GM18508 (cell line): ENCODE measurements around the gene PER1.

Source experiments
- ATAC-seq: cut with Tn5 transposase; IDR thresholded peaks from one replicate; pipeline ENCODE4 v1.9.1; 2021; ENCODE audit warnings: moderate number of reproducible peaks; ENCODE audit not compliant: insufficient read depth, unreplicated experiment

The PER1 gene

DNA sequence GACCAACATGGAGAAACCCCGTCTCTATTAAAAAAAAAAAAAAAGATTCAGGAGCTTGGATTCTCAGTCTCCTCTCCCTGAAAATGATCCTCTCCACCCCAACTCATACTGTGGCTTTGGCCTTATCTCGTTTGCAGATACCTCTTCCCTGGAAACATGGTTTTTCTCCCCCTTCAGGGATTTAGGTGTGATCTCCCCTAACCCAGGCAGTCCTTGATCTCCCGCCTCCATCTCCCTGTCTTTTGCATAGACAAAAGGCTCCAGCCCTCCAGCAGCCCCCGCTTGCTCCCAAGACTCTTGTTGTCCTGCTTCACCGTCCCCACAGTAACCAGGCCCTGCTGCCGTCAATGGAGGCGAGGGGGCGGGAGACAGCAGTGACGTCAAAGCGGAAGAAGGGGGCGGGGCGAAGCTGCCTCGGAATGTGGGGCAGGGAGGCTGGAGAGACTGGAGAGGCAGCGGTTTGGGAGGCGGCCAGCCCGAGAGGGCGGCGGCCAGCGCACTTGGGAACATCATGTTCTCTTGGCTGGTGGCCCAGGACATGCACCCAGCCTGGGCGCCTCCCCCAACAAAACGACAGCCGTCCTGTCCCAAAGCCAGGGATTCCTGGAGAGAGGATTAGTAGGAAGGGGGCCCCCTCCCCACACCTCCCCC is 1.9 kb upstream of the PER1 start:
- ATAC-seq = no peak

DNA sequence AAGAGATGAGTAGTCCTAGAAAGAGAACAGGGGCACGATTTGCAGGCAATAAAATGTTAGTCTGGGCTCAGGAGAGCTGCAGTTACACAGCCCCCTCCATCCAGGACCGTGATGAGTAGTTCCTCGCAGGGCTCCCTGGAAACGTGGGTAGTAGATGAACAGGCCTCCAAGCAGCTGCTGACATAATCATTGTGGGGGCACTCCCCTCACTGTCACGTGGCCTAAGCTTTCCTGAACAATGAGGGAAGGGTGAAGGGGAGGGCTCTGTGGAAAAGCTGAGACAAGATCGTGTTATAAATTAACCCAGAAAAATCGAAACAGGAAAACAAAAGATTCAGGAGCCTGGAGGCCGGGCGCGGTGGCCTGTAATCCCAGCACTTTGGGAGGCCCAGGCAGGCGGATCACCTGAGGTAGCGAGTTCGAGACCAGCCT is 1.3 kb upstream of the PER1 start:
- ATAC-seq = no peak

DNA sequence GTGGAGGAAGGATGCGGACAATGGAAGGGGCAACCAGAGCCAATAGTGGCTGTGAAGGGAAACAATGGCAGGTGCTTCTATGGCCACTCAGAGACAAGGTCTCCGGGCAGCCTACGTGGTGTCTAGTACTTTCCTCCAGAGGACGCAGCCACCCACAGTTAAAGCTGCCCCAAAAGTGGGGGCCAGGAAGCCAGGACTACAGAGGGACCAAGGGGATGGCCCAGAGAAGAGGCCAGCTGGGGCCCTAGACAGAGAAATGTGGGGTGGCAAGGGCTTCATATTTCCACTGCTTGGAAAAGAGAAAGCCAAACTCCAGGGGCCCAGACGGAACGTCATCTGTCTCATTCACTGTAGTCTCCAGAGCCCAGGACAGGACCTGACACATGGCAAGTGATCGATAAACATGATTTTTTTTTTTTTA is 837 bp upstream of the PER1 start:
- no peak for ATAC-seq

DNA sequence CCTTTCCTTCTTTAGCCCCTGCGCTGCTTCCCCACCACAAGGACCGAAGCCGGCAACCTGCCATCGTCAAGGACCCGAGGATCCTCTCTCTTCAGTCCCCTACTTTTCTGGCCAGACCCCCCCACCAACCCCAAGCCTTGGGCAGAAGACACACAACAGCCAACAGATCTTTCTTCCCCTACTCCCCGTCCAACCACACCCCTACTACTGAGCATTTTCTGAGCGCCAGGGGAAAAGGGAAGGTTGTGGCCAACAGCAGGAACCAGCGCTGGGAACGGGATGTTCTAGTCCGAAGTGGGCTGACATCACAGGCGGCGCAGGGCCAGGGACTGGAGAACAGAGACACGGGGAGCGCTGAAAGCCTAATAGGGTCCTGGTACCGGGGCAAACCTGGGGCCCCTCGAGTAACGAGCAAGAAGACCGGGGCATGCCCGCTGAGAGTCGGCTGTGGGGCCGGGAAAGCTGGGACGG is 528 bp downstream of the PER1 start:
- no peak for ATAC-seq

DNA sequence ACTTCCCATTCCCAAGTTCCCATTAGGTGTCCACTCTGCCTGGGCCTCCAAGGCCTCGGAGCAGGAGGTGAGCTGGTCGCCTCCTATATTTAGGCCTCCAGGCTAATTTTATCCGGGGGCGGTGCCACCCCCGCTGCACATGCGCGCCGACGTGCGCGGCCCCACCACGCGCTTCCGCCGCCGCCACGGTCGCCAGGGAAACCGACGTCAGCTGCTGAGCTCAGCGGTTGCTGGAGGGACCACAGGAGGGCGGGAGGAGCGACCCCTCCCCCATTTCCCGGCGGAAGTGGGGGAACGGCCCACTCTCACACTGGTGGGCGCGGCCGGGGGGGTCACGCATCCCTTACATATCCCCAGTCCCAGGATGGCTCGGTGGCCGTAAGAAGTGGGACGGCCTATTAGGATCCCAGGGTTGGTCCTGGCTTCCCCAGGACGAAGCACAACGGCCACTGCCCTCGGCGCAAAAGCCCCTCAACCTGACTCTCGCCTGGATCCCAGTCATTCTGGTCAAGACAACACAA is 1.0 kb downstream of the PER1 start:
- ATAC-seq = no peak

DNA sequence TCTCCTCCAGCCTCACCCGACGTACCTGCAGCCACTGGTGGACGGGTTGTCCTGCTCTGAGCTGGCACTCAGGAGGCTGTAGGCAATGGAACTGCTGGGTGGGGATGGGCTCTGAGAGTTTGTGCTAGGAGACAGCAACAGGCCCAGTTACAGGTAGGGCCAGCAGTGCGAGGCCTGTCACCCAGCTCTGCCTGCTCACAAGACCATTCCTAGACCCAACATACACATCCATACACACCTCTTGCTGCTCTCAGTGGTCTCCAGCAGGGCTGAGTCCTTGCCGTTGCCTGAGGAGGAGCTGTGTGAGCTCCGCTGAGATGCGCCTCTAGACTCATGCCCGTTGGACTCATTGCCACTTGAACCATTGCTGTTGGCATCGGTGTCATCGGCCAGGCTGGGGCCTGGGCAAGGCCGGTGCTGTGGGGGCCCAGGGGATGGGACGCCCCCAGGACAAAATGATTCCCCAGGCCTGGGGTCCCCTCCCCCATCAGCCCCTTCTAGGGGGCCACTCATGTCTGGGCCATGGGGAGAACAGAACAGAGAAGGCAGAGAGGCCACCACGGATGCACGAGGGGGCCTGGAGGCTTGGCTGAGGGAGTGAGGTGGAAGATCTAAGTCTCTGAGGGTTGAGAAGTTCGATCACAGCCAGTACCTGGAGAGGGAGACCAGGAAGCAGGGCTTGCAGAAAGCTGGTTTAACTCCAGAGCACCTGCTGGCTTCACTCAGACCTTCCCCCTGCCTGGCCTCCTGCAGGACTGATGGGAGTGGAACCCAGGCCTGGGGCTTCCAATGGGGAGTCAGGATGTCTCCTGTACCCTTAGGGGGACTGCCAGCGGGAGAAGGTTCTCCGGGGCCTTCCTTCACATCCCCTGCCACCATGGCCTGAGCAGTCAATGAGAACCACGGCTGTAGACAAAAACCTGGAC is 1.7 kb downstream of the PER1 start:
- ATAC-seq = no peak

DNA sequence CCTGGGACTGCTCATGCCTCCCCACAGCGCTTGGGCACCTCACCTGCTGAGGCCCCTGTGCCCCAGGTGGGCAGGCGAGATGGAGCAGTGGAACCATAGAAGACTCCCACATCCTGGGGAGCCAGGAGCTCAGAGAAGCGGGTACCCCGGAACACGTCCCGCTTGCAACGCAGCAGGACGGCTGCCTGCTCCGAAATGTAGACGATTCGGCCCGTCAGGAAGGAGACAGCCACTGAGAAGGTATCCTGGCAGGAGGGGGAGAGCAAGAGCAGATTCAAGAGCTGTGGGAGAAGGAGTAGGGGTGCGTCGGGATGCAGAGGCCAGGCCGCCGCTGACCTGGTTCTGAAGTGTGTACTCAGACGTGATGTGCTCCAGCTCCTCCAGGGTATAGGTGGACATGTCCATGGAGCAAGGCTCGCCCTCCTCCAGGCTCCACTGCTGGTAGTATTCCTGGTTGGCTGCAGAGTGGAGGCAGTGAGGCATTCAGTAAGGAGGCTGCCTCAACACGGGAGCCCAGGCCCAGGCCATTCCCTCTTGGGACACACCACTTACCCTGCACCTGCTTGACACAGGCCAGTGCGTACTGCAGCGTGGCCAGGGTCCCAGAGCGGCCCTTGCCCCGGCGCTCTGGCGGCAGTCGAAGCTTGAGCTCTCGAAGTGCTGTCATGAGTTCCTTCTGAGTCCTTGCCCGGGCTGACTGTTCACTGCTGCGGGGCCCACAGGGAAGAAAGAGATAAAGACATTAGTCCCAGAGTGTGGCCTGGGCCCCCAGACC is 2.6 kb downstream of the PER1 start:
- no peak for ATAC-seq

DNA sequence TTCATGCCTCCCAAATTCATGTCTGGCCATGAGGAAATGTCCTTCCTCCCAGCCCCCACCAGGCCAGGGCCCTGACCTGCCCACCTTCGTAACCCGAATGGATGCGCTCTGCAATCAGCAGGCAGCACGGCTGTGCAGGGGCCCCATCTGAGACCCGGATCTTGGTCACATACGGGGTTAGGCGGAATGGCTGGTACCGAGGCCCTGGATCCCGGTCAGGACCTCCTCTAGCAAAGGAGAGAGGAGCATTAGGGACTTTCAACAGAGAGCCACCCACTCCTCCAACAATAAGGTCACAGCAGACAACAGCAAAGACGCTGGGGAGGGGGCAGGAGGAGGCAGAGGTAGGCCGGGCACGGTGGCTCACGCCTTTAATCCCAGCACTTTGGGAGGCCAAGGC is 3.6 kb downstream of the PER1 start:
- ATAC-seq = no peak

DNA sequence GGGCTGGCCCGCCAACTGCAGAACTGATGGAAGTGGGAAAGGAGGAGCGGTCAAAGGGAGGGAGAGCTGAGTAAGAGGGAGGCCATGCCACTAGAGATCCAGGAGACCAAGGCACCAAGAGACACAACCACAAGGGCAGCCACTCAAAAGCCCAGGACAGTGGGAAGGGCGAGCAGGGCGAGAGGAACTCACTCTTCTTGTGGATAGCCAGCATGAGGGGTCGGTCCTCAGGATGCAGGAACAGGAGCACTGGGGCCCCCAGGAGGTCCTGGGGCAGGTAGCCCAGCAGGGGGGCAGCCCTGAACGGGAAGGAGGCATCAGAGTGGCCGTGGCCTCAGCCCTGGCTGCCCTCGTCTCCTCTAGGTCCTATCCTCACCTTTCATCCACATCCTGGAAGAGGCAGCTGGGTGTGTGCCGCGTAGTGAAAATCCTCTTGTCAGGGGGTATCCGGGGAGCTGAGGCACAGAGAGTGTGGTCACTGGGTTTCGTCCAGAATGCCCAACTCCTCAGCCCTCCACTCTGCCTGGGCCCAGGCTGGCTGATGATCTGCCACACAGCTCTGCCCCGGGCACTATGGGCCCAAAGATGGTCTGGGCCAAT is 4.3 kb downstream of the PER1 start:
- no peak for ATAC-seq

DNA sequence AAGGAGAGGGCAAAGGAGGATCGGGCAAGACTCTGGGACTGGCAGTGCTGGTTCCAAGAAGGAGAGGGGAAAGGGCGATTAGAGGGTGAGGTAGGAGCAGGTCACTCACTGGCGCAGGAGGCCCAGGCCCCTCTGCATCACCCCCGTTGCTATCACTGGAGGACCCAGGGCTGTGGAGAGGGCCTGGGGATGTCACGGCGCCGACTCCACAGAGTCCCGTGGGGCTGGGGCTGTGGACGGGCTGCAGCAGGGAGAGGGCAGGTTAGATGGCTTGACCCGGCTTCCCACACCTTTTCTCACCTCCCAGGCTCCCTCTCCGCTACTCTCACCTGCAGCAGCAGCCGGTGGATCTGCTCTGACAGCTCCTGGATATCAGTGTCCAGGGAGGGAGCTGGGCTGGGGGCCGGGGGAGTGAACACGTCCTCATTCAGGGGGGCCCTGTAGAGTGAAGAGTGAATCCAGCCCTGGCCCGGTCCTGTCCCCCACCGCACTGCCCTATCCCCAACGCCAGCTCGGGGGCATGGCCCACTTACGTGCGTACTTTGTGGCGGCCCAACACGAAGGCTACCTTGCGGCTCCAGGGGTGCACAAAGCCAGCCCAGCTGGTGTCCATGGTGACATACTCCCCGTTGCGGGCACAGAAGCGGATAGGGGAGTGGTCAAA is 4.9 kb downstream of the PER1 start:
- no peak for ATAC-seq

DNA sequence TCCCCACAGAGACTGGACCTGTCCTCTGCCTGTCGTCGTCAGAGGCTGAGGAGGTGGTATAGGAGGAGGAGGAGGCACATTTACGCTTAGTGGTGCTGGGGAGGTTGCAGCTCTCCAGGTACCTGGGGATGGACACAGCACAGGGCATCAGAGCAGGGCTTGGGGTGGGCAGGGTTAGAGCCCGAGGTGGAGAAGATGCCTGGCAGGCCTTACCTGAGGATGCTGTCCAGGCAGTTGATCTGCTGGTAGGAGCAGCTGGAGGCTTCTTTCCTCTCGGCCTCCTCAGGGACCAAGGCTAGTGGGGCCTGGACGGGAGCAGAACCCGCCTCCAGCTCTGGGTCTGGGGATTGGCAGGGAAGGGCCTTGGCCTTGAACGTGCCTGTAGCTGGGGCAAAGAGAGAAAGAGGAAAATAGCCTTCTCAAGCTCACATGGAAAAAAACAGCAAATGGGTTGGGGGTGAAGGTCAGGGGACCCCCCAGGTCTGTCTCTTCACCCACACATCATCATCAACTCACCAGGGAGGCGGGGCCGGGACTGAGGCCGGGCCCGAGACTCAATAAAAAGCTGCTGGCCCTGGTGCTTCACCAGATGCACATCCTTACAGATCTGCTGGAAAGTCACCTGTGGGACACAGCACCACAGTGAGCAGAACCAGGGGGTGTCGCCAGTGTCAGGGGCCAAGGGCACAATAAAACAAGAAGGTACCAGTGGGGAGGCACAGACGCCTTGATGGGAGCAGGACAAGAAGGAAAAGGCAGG is 5.6 kb downstream of the PER1 start:
- ATAC-seq = no peak

DNA sequence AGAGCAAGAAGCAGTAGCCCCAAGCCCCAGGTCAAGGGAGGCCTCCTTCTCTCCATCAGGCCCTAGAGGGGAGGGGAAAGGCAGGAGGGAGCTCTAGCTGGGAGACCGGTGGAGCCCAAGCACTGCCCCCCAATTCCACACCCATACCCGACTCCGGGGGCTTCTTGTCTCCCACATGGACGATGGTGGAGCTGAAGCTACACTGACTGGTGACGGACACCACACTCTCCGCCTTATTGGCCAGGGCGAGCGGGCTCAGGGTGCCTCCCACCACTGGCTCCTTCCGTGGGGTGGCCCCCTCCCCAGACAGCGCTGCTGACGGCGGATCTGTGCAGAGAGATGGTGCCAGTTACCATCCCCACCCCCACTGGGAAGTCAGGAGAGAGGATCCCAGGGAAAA is 6.4 kb downstream of the PER1 start:
- ATAC-seq = no peak

DNA sequence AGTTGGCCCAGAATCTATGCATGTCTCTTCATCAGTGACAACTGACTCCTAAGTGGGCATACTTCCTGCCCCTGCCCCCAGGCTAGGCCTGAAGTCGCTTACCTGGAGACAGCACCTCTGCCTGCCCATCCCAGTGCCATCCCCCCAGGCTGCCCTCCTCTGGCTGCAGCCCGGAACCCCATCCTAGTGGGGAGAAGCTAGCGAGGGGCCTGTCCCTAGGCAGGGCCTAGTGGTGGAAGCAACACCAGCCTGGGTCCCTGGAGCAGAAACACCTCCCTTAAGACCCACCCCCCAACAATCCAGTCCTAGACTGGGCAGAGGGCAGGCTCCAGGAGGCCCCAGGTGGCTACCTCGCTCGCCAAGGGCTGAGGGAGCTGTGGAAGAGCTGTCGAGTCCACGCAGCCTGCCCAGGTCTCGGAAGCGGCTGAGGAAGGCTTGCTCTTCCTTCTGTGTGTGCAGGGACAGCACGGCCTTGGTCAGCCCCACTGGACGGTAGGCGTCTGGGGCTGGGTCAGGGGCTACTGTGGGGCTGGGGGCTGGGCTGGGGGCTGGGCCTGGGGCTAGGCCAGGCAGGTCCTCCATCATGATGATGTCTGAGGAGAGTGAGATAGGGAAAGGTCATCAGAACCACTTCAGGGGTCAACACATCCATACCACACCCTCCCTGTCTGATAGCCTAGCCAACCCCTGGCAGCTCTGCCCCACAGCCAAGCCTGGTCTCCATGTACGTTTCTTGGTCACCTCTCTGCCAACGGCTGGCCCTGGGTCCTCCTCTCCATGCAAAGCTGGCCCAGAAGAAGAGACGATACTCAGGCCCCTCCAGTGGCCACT is 7.6 kb downstream of the PER1 start:
- no peak for ATAC-seq

DNA sequence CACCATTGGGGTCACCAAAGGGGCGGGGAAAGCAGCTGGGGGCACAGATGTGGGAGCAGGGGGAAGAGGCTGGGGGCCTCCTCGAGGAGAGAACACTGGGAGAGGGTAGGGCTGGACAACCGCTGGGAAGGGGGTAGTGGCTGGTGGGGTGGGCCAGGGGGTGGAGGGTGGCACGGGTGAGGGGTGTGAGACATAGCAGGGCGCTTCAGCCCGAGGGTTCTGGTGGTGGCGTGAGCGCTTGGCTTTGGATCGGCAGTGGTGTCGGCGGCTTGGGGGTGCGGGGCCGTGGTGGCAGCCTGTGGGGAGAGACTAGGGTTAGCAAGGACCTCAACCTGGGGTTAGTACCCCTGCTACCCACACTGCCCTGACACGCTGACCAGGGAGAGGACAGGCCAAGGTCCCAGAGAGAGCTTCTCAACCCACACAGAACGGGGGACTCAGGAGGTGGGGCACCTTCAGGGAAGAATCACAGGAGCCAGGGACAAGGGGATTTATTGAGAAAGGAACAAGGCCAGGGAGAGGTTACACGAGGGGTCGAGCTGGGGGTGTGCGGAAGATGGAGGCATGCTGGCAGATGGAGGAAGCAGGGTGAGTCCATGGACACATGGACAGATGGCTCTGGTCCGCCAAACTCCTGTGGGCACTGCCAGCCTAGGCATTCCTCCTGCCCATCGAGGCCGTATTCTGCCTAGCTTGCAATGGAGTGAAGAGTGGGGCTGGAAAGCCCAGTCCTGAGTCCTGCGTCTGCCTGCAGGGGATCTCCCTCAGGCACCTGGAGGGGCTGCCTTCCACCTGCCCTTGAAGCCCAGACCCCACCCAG is 8.4 kb downstream of the PER1 start:
- ATAC-seq = no peak

DNA sequence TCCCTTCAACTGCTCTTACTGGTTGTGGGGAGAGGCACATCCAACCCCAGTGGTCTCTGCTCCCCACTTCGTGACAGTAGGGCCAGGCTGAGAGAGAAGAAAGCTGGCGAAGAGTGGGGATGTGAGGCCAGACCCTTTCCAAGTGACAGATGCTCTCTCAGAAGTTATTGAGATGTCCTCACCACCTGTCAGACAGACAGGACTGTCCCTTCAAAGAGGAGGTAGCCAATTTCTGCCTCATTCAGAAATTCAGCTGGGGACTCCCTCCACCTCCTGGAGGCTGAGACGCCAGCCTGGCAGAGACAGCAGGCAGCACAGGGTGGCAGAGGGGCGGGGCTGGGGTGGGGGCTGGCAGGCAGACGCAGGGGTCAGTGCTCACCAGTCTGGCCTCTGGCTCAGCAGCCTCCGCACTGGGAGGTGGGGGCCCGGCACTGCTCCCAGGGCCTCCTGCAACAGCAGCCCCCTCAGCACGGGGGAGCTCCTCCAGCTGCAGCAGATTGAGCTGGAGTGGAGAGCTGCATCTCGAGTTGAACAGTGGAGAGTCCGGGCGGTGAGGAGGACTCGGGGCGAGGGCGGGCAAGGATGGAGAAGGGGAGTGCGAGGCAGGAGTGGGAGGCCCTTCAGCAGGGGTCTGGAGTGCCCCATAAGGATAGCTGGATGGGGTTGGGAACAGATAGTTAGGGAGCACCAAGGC is 9.2 kb downstream of the PER1 start:
- no peak for ATAC-seq

DNA sequence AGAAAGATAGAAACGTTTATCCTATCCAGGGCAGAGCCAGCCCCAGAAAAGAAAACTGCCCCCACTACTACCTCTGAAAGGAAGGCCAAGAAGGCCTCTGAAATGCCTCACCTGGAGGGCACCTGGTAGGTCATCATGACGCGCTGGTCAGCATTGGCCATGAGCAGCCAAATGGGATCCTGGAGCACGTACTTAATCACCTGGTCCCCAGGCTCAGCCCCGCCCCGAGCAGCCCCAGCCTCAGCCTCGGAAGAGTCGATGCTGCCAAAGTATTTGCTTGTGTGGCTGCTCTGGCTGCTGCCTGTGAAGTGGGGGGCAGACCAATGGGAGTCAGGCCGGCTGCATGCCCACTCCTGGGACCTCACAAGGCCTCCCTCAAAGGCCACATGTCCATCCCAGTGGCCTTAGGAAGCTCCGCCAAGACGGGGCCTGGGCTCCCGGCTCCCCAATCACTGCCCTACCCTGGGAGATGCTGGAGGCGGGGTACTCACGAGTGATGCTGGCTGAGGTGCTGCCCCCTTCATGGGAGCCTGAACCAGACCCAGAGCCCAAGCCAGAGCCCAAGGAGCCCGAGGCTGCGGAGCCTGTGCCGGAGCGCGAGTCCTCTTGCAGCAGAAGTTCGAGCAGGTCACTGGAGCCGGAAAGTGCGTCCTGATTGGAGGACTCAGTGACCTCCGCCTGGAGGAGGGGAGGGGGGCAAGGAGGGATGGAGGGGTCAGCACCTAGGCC is 9.9 kb downstream of the PER1 start:
- ATAC-seq = no peak
